ENCODE results near the gene HENMT1.
"Not testable (repeated sequence)": the region's sequence is repeated elsewhere in the genome, so short reads cannot be mapped to it uniquely, and the experiment has no call there.

HENMT1 gene

GRCh38 chr1:108671143-108671542 is 10.2 kb upstream of the HENMT1 start:
- no peak for DNase-seq (ENCODE audit: low read depth)

- no peak for DNase-seq (ENCODE audit: low read depth)
These were observed 9.4 kb upstream of the HENMT1 start for GRCh38 chr1:108670131-108670773.

- DNase-seq (ENCODE audit: low read depth): no peak
These were observed 8.8 kb upstream of the HENMT1 start for GRCh38 chr1:108669679-108670078.

GRCh38 chr1:108668777-108669176 is 7.9 kb upstream of the HENMT1 start:
- DNase-seq (ENCODE audit: low read depth): no peak

GRCh38 chr1:108667422-108667821 is 6.5 kb upstream of the HENMT1 start:
- not testable (repeated sequence) for DNase-seq (ENCODE audit: low read depth)

GRCh38 chr1:108665771-108666170 is 4.9 kb upstream of the HENMT1 start:
- DNase-seq (ENCODE audit: low read depth): no peak

GRCh38 chr1:108665067-108665466 is 4.2 kb upstream of the HENMT1 start:
- no peak for DNase-seq (ENCODE audit: low read depth)

GRCh38 chr1:108664481-108664880 is 3.6 kb upstream of the HENMT1 start:
- DNase-seq (ENCODE audit: low read depth): no peak

GRCh38 chr1:108663074-108663473 is 2.2 kb upstream of the HENMT1 start:
- DNase-seq (ENCODE audit: low read depth): no peak

- no peak for DNase-seq (ENCODE audit: low read depth)
These were observed 3.4 kb downstream of the HENMT1 start for GRCh38 chr1:108657356-108658080.

GRCh38 chr1:108653431-108654105 is 7.3 kb downstream of the HENMT1 start:
- no peak for DNase-seq (ENCODE audit: low read depth)

- DNase-seq (ENCODE audit: low read depth): peak; percentile 63
These were observed 14.1 kb downstream of the HENMT1 start for GRCh38 chr1:108646648-108647269.

- DNase-seq (ENCODE audit: low read depth): no peak
These were observed 14.6 kb downstream of the HENMT1 start for GRCh38 chr1:108646265-108646647.

GRCh38 chr1:108645564-108646184 is 15.2 kb downstream of the HENMT1 start:
- DNase-seq (ENCODE audit: low read depth): no peak

- peak; percentile 19 for DNase-seq (ENCODE audit: low read depth)
These were observed 15.9 kb downstream of the HENMT1 start for GRCh38 chr1:108644984-108645383.

- no peak for DNase-seq (ENCODE audit: low read depth)
These were observed 17.2 kb downstream of the HENMT1 start for GRCh38 chr1:108643492-108644335.

GRCh38 chr1:108640863-108641262 is 20.0 kb downstream of the HENMT1 start:
- not testable (repeated sequence) for DNase-seq (ENCODE audit: low read depth)

- peak; percentile 9 for DNase-seq (ENCODE audit: low read depth)
These were observed 20.9 kb downstream of the HENMT1 start for GRCh38 chr1:108639899-108640560.

- no peak for DNase-seq (ENCODE audit: low read depth)
These were observed 24.0 kb downstream of the HENMT1 start for GRCh38 chr1:108636876-108637275.

- DNase-seq (ENCODE audit: low read depth): no peak
These were observed 26.4 kb downstream of the HENMT1 start for GRCh38 chr1:108634521-108634920.

- no peak for DNase-seq (ENCODE audit: low read depth)
These were observed 32.2 kb downstream of the HENMT1 start for GRCh38 chr1:108628665-108629064.
